MM.1S (cell line): ENCODE measurements around the gene SNORC.

Source experiments
- DNase-seq: peaks from one replicate; pipeline ENCODE4 v3.0.0-alpha.2; 2015
- H2AFZ ChIP-seq: fragments of 300-600 bp; sonication (generic); 2 replicates; pipeline ENCODE4 v1.6.0; 2016; ENCODE audit warnings: antibody characterized with exemption, low read length
- H3F3A ChIP-seq: fragments of 300-600 bp; sonication (generic); 2 replicates; pipeline ENCODE4 v1.6.1; 2016; ENCODE audit warnings: mild to moderate bottlenecking, antibody characterized with exemption, low read length, moderate library complexity, mixed read lengths; ENCODE audit not compliant: insufficient read depth
- H3K27ac ChIP-seq: fragments of 300-600 bp; sonication (generic); 2 replicates; pipeline ENCODE4 v1.5.1; 2016; ENCODE audit warnings: mild to moderate bottlenecking, low read length
- H3K27me3 ChIP-seq: fragments of 300-600 bp; sonication (generic); replicated peaks from 2 replicates; pipeline ENCODE4 v1.6.0; 2016; ENCODE audit warnings: low read length; ENCODE audit not compliant: insufficient read depth
- H3K36me3 ChIP-seq: fragments of 300-600 bp; sonication (generic); replicated peaks from 2 replicates; pipeline ENCODE4 v1.6.1; 2016; ENCODE audit warnings: mild to moderate bottlenecking, low read length, mixed read lengths; ENCODE audit not compliant: insufficient read depth
- H3K4me1 ChIP-seq: fragments of 300-600 bp; sonication (generic); 2 replicates; pipeline ENCODE4 v1.6.1; 2016; ENCODE audit warnings: low read length, mixed read lengths
- H3K4me2 ChIP-seq: fragments of 300-600 bp; sonication (generic); 2 replicates; pipeline ENCODE4 v1.6.0; 2016; ENCODE audit warnings: low read depth, low read length
- H3K4me3 ChIP-seq: fragments of 300-600 bp; sonication (generic); 2 replicates; pipeline ENCODE4 v1.5.1; 2016; ENCODE audit warnings: low read length, mixed read lengths
- H3K79me2 ChIP-seq: fragments of 300-600 bp; sonication (generic); 2 replicates; pipeline ENCODE4 v1.6.1; 2016; ENCODE audit warnings: mixed run types, low read length, mixed read lengths
- H3K9ac ChIP-seq: fragments of 300-600 bp; sonication (generic); 2 replicates; pipeline ENCODE4 v1.6.1; 2016; ENCODE audit warnings: low read length, mixed read lengths
- H3K9me2 ChIP-seq: fragments of 300-600 bp; sonication (generic); replicated peaks from 2 replicates; pipeline ENCODE4 v1.6.1; 2016; ENCODE audit warnings: mild to moderate bottlenecking, low read length, mixed read lengths; ENCODE audit not compliant: insufficient read depth
- H3K9me3 ChIP-seq: fragments of 300-600 bp; sonication (generic); replicated peaks from 2 replicates; pipeline ENCODE4 v1.6.1; 2016; ENCODE audit warnings: mild to moderate bottlenecking, low read length, mixed read lengths; ENCODE audit not compliant: insufficient read depth
- H4K20me1 ChIP-seq: fragments of 300-600 bp; sonication (generic); 2 replicates; pipeline ENCODE4 v1.6.1; 2016; ENCODE audit warnings: mild to moderate bottlenecking, low read length, moderate library complexity, mixed read lengths; ENCODE audit not compliant: insufficient read depth
- CTCF ChIP-seq: fragments of 300-600 bp; sonication (generic); IDR thresholded peaks from 2 replicates; pipeline ENCODE4 v1.5.1; 2016; ENCODE audit warnings: antibody characterized with exemption, low read length, mixed read lengths
- EZH2 ChIP-seq: fragments of 300-600 bp; sonication (generic); optimal IDR thresholded peaks from 2 replicates; pipeline ENCODE3; 2017; ENCODE audit warnings: low read depth, mild to moderate bottlenecking, antibody characterized with exemption, low read length, mixed read lengths
- EZH2phosphoT487 ChIP-seq: fragments of 300-600 bp; sonication (generic); IDR thresholded peaks from 2 replicates; pipeline ENCODE4 v1.6.1; 2018; ENCODE audit warnings: antibody characterized with exemption, low read length

SNORC gene

GRCh38 chr2:232925153-232925820, 55.2 kb downstream of the SNORC start:
- no peak for DNase-seq
- H3K4me3 ChIP-seq, result no peak overlapping the region
- H3K4me1 ChIP-seq, result no peaks in the 10 kb centered on the region
- H3K27me3 ChIP-seq, result no peaks in the 10 kb centered on the region; the same call in 1 of the 2 replicates
- no peaks in the 10 kb centered on the region for H4K20me1 ChIP-seq
- H3K9me2 ChIP-seq, result no peaks in the 10 kb centered on the region
- H3K9ac ChIP-seq, result no peak overlapping the region
- no peak overlapping the region for H3K4me2 ChIP-seq
- H3K9me3 ChIP-seq, result no peaks in the 10 kb centered on the region
- no peaks in the 10 kb centered on the region for H3F3A ChIP-seq
- no peaks in the 10 kb centered on the region for H3K36me3 ChIP-seq
- TF ChIP-seq EZH2phosphoT487 (no peak), CTCF (no peak), EZH2 (no peak)
- H2AFZ ChIP-seq, result no peak overlapping the region
- no peaks in the 10 kb centered on the region for H3K79me2 ChIP-seq
- H3K27ac ChIP-seq, result no peak overlapping the region

DNA sequence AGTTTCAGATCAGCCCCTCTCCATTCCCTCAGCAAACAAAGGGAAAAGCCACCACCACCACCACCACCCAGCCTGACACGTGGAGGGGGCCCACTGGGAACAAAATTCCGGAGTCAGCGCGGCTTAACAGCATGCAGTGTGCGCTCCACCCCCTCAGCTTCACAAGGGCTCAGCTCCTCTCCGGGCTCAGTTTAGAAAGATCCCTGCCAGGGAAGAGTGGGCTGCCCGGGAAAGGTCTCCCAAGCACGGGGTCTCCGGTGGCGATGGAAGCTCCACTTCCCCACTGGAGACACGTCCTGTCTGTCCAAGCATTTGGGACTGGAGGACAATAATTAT, 55.7 kb downstream of the SNORC start:
- Histone ChIP-seq H3K9me2 (no peaks in the 10 kb centered on the region), H3K4me3 (no peak overlapping the region), H3K9ac (no peak overlapping the region), H3K4me2 (no peak overlapping the region), H3F3A (no peaks in the 10 kb centered on the region), H3K36me3 (no peaks in the 10 kb centered on the region), H3K9me3 (no peaks in the 10 kb centered on the region), H3K4me1 (no peaks in the 10 kb centered on the region), H4K20me1 (no peaks in the 10 kb centered on the region), H3K79me2 (no peaks in the 10 kb centered on the region), H3K27me3 (no peaks in the 10 kb centered on the region; the same call in 1 of the 2 replicates), H3K27ac (no peak overlapping the region), H2AFZ (no peak overlapping the region)
- DNase-seq, result no peak
- TF ChIP-seq CTCF, result no peak
- no peak for TF ChIP-seq EZH2phosphoT487
- TF ChIP-seq EZH2, result no peak

DNA sequence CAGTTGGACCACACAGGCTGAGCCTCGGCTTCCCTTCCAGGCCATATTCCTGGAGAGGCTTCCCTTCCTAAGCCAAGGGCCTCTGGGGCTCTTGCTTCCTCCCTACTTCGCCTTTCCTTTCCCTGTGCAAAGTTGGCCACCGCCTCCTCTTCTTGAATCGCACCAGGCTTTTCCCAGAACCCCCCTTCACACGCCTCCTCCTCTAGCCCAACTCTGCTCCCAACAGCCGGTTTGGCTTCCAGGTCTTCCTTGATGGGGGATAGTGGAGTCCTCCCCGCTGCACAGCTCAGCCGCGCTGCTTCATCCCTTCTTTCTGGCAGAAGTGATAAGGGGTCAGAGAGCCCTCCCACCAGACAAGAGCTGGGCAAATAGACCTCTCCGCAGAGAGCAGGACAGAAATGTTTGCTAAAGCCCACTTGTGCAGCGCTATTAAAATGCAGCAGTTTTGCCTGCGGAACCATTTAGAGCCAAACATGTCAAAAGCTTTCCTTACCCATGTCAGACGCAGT, 56.4 kb downstream of the SNORC start:
- no peak overlapping the region for H3K4me3 ChIP-seq

More for the DNA sequence above, 56.4 kb downstream of the SNORC start:
- Histone ChIP-seq H3K36me3 (no peaks in the 10 kb centered on the region), H2AFZ (no peak overlapping the region), H3K4me1 (no peaks in the 10 kb centered on the region), H3K27ac (no peak overlapping the region), H3K9me3 (no peaks in the 10 kb centered on the region), H3K4me2 (no peak overlapping the region), H3K9me2 (no peaks in the 10 kb centered on the region), H3K9ac (no peak overlapping the region), H3K79me2 (no peaks in the 10 kb centered on the region), H3F3A (no peaks in the 10 kb centered on the region), H4K20me1 (no peaks in the 10 kb centered on the region), H3K27me3 (no peaks in the 10 kb centered on the region; the same call in 1 of the 2 replicates)
- no peak for DNase-seq
- no peak for TF ChIP-seq CTCF
- no peak for TF ChIP-seq EZH2phosphoT487
- no peak for TF ChIP-seq EZH2
